SK-N-SH treated with all-trans-retinoic acid at 6 μM for 48 hours (cell line): Measurements from ENCODE around the gene KIR3DL1.
"Not testable (repeated sequence)": the region's sequence is repeated elsewhere in the genome, so short reads cannot be mapped to it uniquely, and the experiment has no call there.

Experiments
- ATAC-seq: fragments of 200-7000 bp; cut with Tn5 transposase; 3 replicates; pipeline ENCODE4 v1.9.1; 2020; ENCODE audit warnings: mild to moderate bottlenecking, moderate library complexity
- ARNTL ChIP-seq: fragments of 450-650 bp; formaldehyde crosslinking; IDR thresholded peaks from 2 replicates; pipeline ENCODE4 v1.5.0; 2020; ENCODE audit warnings: low read depth, mild to moderate bottlenecking, moderate library complexity, borderline replicate concordance
- BACH2 ChIP-seq: fragments of 250-450 bp; sonication (Bioruptor Pico); IDR thresholded peaks from 2 replicates; pipeline ENCODE4 v1.9.0; 2021; ENCODE audit warnings: mild to moderate bottlenecking, borderline replicate concordance
- CSDC2 ChIP-seq: fragments of 250-450 bp; sonication (Bioruptor Pico); IDR thresholded peaks from 2 replicates; pipeline ENCODE4 v1.5.0; 2020; ENCODE audit warnings: mild to moderate bottlenecking, moderate library complexity
- ESRRG ChIP-seq: fragments of 250-450 bp; sonication (Bioruptor Pico); IDR thresholded peaks from 2 replicates; pipeline ENCODE4 v1.6.1; 2021; ENCODE audit warnings: mild to moderate bottlenecking
- GLIS3 ChIP-seq: fragments of 250-450 bp; sonication (Bioruptor Pico); IDR thresholded peaks from 2 replicates; pipeline ENCODE4 v1.5.0; 2020; ENCODE audit warnings: mild to moderate bottlenecking, moderate library complexity
- PPARA ChIP-seq: fragments of 250-450 bp; sonication (Bioruptor Pico); IDR thresholded peaks from 2 replicates; pipeline ENCODE4 v1.5.0; 2020; ENCODE audit warnings: mild to moderate bottlenecking, borderline replicate concordance
- RARB ChIP-seq: fragments of 250-450 bp; sonication (Bioruptor Pico); IDR thresholded peaks from 2 replicates; pipeline ENCODE4 v1.8.0; 2021; ENCODE audit warnings: mild to moderate bottlenecking, moderate library complexity
- SNAI2 ChIP-seq: fragments of 250-450 bp; sonication (Bioruptor Pico); IDR thresholded peaks from 2 replicates; pipeline ENCODE4 v1.5.0; 2020; ENCODE audit warnings: mild to moderate bottlenecking, moderate library complexity
- TCF4 ChIP-seq: fragments of 250-450 bp; sonication (Bioruptor Pico); IDR thresholded peaks from 2 replicates; pipeline ENCODE4 v1.8.0; 2021; ENCODE audit warnings: mild to moderate bottlenecking, moderate library complexity, borderline replicate concordance
- TOX ChIP-seq: fragments of 250-450 bp; sonication (Bioruptor Pico); IDR thresholded peaks from 2 replicates; pipeline ENCODE4 v1.8.0; 2021; ENCODE audit warnings: mild to moderate bottlenecking, moderate library complexity, borderline replicate concordance
- ZC3H10 ChIP-seq: fragments of 250-450 bp; sonication (Bioruptor Pico); IDR thresholded peaks from 2 replicates; pipeline ENCODE4 v1.5.1; 2021; ENCODE audit warnings: mild to moderate bottlenecking, moderate library complexity
- ZFP3 ChIP-seq: fragments of 250-450 bp; sonication (Bioruptor Pico); IDR thresholded peaks from 2 replicates; pipeline ENCODE4 v1.5.0; 2020; ENCODE audit warnings: mild to moderate bottlenecking, moderate library complexity
- ZFP30 ChIP-seq: fragments of 450-650 bp; formaldehyde crosslinking; IDR thresholded peaks from 2 replicates; pipeline ENCODE4 v1.5.0; 2022; ENCODE audit warnings: mild to moderate bottlenecking, moderate library complexity
- ZNF565 ChIP-seq: fragments of 450-650 bp; formaldehyde crosslinking; conservative IDR thresholded peaks from 2 replicates; pipeline ENCODE4 v1.5.0; 2020; ENCODE audit warnings: low read depth, mild to moderate bottlenecking, moderate library complexity
- ZNF70 ChIP-seq: fragments of 450-650 bp; formaldehyde crosslinking; IDR thresholded peaks from 2 replicates; pipeline ENCODE4 v1.5.0; 2020; ENCODE audit warnings: mild to moderate bottlenecking, moderate library complexity
- ZNF8 ChIP-seq: fragments of 450-650 bp; formaldehyde crosslinking; IDR thresholded peaks from 2 replicates; pipeline ENCODE4 v1.5.0; 2020; ENCODE audit warnings: mild to moderate bottlenecking, moderate library complexity
- TF ChIP-seq, protein P1 (sequence below): fragments of 250-450 bp; sonication (Bioruptor Pico); IDR thresholded peaks from 2 replicates; pipeline ENCODE4 v1.8.0; 2020; ENCODE audit warnings: mild to moderate bottlenecking, moderate library complexity, borderline replicate concordance
- TF ChIP-seq, protein P2 (sequence below): fragments of 250-450 bp; sonication (Bioruptor Pico); IDR thresholded peaks from 2 replicates; pipeline ENCODE4 v1.5.1; 2020; ENCODE audit warnings: low read depth, mild to moderate bottlenecking, moderate library complexity
- TF ChIP-seq, protein P3 (sequence below): fragments of 250-450 bp; sonication (Bioruptor Pico); IDR thresholded peaks from 2 replicates; pipeline ENCODE4 v1.8.0; 2021; ENCODE audit warnings: low read depth, mild to moderate bottlenecking, moderate library complexity, borderline replicate concordance
- TF ChIP-seq, protein P4 (sequence below): fragments of 250-450 bp; sonication (Bioruptor Pico); IDR thresholded peaks from 2 replicates; pipeline ENCODE4 v1.5.1; 2021; ENCODE audit warnings: mild to moderate bottlenecking, moderate library complexity

KIR3DL1 gene

DNA sequence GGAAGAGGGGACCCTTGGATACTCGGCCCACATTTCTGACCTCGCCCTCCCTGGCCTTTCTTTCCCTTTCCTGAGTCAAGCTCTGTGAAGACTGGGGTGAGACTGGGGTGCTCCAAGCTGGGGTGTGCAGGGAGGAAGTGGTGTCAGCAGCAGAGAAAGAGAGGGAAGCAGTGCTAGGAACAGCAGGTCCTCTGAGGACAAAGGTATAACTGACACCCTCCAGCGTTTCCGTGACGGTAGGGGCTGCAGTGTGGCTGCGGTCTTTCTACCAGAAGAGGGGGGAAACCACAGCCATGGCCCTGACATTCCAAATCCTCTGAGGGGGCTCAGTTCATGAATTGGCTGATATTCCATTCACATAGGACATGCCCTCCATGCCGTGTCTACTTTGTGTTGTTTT lies 35.1 kb downstream of the KIR3DL1 start:
- TF ChIP-seq ZFP30 (CRISPR knock-in tag) (no peak), ZNF8 (no peak), ESRRG (no peak), CSDC2 (no peak), ZNF70 (CRISPR knock-in tag) (no peak), ZC3H10 (CRISPR knock-in tag) (no peak), ARNTL (CRISPR knock-in tag) (no peak), RARB (CRISPR knock-in tag) (no peak), TOX (no peak), ZNF565 (no peak), SNAI2 (CRISPR knock-in tag) (no peak), ZFP3 (CRISPR knock-in tag) (no peak), PPARA (CRISPR knock-in tag) (no peak), BACH2 (CRISPR knock-in tag) (no peak), GLIS3 (CRISPR knock-in tag) (no peak), TCF4 (CRISPR knock-in tag) (no peak)
- TF ChIP-seq, protein P1, sequence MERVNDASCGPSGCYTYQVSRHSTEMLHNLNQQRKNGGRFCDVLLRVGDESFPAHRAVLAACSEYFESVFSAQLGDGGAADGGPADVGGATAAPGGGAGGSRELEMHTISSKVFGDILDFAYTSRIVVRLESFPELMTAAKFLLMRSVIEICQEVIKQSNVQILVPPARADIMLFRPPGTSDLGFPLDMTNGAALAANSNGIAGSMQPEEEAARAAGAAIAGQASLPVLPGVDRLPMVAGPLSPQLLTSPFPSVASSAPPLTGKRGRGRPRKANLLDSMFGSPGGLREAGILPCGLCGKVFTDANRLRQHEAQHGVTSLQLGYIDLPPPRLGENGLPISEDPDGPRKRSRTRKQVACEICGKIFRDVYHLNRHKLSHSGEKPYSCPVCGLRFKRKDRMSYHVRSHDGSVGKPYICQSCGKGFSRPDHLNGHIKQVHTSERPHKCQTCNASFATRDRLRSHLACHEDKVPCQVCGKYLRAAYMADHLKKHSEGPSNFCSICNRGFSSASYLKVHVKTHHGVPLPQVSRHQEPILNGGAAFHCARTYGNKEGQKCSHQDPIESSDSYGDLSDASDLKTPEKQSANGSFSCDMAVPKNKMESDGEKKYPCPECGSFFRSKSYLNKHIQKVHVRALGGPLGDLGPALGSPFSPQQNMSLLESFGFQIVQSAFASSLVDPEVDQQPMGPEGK (CRISPR knock-in tag): no peak
- TF ChIP-seq, protein P2, sequence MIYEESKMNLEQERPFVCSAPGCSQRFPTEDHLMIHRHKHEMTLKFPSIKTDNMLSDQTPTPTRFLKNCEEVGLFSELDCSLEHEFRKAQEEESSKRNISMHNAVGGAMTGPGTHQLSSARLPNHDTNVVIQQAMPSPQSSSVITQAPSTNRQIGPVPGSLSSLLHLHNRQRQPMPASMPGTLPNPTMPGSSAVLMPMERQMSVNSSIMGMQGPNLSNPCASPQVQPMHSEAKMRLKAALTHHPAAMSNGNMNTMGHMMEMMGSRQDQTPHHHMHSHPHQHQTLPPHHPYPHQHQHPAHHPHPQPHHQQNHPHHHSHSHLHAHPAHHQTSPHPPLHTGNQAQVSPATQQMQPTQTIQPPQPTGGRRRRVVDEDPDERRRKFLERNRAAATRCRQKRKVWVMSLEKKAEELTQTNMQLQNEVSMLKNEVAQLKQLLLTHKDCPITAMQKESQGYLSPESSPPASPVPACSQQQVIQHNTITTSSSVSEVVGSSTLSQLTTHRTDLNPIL (CRISPR knock-in tag): no peak
- TF ChIP-seq, protein P3, sequence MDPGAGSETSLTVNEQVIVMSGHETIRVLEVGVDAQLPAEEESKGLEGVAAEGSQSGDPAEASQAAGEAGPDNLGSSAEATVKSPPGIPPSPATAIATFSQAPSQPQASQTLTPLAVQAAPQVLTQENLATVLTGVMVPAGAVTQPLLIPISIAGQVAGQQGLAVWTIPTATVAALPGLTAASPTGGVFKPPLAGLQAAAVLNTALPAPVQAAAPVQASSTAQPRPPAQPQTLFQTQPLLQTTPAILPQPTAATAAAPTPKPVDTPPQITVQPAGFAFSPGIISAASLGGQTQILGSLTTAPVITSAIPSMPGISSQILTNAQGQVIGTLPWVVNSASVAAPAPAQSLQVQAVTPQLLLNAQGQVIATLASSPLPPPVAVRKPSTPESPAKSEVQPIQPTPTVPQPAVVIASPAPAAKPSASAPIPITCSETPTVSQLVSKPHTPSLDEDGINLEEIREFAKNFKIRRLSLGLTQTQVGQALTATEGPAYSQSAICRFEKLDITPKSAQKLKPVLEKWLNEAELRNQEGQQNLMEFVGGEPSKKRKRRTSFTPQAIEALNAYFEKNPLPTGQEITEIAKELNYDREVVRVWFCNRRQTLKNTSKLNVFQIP (CRISPR knock-in tag): no peak
- TF ChIP-seq, protein P4, sequence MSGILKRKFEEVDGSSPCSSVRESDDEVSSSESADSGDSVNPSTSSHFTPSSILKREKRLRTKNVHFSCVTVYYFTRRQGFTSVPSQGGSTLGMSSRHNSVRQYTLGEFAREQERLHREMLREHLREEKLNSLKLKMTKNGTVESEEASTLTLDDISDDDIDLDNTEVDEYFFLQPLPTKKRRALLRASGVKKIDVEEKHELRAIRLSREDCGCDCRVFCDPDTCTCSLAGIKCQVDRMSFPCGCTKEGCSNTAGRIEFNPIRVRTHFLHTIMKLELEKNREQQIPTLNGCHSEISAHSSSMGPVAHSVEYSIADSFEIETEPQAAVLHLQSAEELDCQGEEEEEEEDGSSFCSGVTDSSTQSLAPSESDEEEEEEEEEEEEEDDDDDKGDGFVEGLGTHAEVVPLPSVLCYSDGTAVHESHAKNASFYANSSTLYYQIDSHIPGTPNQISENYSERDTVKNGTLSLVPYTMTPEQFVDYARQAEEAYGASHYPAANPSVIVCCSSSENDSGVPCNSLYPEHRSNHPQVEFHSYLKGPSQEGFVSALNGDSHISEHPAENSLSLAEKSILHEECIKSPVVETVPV (CRISPR knock-in tag): no peak
- no peak for ATAC-seq

DNA sequence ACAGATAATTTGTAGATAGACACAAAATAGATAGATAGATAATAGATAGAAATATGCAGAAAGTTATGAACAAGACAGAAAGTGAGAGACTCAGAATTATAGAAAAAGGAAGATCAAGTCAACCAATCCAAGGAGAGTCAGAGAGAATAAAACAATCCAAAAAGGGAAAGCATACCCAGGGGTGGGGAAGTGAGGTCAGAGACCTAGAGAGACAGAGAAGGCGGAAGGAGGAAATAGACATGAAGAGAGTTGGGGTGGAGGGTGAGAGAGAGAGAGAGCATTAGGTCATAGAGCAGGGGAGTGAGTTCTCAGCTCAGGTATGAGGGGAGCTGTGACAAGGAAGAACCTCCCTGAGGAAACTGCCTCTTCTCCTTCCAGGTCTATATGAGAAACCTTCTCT lies 39.0 kb downstream of the KIR3DL1 start:
- ATAC-seq: not testable (repeated sequence)

DNA sequence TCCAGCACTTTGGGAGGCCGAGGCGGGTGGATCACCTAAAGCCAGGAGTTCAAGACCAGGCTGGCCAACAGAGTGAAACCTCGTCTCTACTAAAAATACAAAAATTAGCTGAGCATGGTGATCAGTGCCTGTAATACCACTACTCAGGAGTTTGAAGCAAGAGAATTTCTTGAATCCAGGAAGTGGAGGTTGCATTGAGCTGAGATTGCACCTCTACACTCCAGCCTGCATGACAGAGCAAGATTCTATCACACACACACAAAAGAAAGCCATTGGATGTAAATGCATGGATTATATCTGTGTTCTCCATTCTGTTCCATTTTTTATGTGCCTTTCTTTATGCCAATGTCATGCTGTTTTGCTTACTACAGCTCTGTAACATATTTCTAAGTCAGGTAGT lies 42.2 kb downstream of the KIR3DL1 start:
- ATAC-seq: not testable (repeated sequence)

DNA sequence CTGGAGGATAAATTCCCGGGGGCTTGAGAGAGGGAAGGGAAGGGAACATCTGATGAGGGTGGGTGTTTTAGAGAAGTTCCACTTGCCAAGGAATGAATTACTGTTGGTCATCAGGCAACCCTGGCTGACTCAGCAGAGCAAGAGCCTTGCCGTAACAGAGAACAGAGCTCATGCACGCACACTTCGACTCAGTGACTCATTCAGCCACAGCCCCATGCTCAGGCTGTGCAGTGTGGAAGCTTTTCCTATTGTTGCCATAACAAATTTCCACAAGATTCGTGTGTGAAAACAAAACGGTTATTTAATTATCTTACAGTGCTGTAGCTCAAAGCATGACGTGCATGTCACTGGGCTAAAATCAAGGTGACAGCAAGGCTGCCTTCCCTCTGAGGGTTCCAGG lies 43.2 kb downstream of the KIR3DL1 start:
- ATAC-seq: not testable (repeated sequence)

DNA sequence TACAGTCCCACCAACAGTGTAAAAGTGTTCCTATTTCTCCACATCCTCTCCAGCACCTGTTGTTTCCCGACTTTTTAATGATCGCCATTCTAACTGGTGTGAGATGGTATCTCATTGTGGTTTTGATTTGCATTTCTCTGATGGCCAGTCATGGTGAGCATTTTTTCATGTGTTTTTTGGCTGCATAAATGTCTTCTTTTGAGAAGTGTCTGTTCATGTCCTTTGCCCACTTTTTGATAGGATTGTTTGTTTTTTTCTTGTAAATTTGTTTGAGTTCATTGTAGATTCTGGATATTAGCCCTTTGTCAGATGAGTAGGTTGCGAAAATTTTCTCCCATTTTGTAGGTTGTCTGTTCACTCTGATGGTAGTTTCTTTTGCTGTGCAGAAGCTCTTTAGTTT lies 47.2 kb downstream of the KIR3DL1 start:
- not testable (repeated sequence) for ATAC-seq

DNA sequence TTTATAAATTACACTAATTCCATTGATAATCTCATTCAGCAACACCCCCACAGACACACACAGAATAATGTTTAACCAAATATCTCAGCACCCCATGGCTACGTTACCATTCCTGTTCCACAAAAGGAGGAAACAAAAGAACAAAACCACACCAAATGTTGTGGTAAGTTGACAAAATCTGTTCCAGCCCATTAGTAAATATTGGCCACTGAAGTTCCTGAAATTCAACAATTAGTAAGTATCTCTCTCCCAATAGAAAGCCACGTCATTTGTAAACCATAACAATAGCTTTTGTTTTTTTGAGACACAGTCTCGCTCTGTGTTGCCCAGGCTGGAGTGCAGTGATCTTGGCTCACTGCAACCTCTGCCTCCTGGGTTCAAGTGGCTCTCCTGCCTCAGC lies 55.4 kb downstream of the KIR3DL1 start:
- no peak for ATAC-seq

More for the DNA sequence above, 55.4 kb downstream of the KIR3DL1 start:
- TF ChIP-seq, protein P2 (CRISPR knock-in tag): no peak
- TF ChIP-seq ZNF8: no peak
- TF ChIP-seq ZFP30 (CRISPR knock-in tag): no peak
- TF ChIP-seq ZC3H10 (CRISPR knock-in tag): no peak
- TF ChIP-seq, protein P1 (CRISPR knock-in tag): no peak
